NAMALWA (cell line): ENCODE results near the gene CHMP4A.

ENCODE experiments used
- DNase-seq: peaks from one replicate; pipeline ENCODE4 v3.0.0-alpha.2; 2015; ENCODE audit warnings: low spot score

The CHMP4A gene, protein sequence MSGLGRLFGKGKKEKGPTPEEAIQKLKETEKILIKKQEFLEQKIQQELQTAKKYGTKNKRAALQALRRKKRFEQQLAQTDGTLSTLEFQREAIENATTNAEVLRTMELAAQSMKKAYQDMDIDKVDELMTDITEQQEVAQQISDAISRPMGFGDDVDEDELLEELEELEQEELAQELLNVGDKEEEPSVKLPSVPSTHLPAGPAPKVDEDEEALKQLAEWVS

DNA sequence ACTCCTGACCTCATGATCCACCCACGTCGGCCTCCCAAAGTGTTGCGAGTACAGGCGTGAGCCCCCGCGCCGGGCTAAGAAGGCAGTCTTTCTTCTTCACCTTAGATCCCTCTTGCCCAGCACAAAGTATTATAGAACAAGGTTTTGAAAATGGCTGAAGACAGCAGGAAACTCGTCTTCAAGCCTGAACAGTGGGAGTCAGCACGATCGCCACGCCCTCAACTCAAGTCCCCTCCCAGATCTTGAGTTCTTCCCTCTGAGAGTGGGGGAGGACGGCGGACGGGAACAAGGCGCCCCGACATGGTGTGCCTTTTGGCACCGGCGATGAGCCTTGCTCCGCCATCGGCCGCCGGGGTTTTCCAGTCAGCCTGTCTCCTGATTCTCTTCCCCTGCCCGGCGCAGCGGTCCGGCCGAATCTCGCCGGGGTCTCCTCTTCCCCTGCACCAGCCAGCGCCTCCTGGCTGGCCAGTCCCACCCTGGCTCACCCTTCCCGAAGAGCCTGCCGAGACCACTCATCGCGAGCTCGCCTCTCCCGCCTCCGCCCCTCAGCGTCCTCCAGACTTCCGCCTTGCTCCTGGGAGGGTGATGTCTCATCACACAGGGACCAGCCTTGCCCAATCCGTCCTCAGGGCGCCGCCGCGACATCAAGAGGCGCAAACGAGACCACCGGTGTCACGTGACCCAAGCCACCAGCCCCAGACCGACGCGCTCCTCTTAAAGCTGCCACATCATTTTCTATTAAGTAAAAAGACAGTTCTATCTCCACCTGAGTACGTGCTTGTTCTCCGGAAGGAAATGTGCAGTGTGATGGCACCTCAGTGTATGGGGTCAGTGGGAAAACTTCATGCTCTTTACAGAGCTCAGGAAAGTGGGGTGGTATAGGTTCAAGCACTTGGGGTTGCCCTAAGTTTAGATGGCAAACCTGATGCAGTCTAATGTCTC, at the start of gene CHMP4A:
TSS of gene CHMP4A (minus strand) at position 565 of the 942 bp plus-strand sequence. CDS start at position 516, 49 bp downstream.
- DNase-seq, result peak; percentile 99

DNA sequence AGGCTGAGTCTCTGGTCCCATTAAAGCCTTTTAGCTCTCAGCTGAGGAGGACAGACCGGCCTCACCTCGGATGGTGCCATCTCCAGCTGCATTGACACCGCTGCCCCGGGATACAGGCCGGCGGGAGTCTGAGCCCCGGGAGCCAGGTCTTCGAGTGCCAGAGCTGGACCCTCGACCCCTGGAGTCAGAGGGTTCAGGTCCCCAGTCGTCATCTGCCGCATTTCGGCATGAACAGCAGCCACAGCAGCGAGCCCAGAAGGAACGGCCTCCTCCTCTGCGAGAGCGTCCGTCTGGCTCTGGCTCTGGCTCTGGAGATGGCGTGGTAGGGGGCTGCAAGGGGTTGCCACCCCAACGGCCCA, 48.7 kb upstream of the CHMP4A start:
- DNase-seq, result no peak

DNA sequence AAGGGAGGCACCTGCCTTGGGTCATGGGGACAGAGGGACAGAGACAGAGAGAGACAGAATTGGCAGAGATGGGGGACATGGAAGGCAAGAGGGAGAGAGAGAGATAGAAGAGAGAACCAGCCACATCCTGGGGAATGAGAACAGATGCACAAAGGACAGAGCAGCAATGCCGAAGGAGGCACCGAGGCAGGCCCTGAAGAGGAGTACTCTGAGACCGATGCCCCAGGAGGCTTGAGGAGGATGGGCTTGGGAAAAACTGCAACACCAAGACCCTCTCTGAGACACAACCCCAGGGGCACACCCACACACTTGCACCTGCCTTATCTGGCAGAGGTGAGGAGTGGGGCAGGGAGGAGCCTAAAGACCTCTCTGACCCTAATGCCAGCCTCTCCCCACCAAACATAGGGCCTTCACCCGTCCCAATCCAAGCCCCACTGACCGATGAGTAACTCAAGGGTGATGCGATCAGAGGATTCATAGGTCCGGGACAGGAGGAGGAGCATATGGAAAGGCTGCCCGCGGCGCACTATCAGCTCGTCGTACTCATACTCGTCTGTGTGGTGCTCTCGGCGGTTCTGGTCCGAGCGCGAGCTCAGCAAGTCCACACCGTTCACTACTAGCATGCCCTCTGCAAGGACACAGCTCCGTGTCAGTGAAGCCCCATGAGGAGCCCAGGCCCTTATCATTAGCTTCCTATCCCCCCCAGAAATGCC, 48.1 kb upstream of the CHMP4A start:
- DNase-seq, result no peak

DNA sequence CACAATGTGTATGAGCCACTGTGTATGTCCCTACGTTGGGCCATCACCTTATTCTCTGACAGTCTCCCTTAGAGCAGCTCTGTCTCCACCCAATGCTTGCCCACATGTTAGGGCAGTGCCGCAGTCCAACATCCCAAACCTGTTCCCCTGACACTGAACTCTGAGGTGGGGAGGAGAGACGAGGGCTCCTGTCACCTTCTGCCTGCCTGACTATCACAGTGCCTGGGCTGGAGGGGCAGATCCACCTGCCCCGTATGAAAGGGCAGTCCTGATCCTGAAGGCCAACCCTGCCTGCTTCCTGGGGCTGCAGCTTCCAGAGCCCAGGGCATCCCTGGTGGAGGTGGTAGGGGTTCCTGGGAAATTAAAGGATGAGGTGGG, 47.5 kb upstream of the CHMP4A start:
- DNase-seq, result no peak

DNA sequence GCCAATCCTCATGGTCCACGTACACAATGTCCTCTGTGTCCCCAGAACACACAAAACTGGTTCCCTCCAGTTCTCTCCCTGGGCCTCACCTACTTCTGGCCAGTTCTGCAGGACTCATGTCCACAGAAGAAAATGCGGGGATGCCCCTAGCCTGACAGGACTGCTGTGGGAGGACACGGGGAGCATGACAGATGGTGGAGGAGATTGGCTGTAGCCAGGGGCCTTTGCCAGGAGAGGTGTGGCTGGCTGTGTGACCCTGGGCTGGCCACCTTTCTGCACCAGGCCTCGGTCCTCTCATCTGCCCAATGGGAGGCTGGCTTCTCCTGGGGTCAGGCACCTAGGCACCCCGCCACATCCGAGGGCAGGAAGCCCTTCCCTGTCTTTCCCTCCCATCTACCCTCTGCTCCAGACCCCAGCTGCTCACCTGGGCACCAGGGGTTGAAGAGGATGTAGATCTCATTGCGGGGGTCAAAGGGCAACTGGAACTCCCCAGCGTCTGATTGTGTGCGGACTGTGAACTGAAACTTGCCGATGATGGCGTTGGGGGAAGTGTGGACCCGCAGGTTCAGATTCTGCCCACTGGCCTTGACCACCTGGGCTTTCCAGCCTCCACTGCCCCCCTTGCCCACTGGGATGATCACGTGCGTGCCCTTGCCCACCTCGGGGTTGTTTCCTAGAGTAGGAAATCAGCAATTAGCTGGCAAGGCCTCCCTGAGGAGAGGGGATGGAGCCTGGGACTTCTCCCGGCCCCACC, 46.9 kb upstream of the CHMP4A start:
- no peak for DNase-seq

DNA sequence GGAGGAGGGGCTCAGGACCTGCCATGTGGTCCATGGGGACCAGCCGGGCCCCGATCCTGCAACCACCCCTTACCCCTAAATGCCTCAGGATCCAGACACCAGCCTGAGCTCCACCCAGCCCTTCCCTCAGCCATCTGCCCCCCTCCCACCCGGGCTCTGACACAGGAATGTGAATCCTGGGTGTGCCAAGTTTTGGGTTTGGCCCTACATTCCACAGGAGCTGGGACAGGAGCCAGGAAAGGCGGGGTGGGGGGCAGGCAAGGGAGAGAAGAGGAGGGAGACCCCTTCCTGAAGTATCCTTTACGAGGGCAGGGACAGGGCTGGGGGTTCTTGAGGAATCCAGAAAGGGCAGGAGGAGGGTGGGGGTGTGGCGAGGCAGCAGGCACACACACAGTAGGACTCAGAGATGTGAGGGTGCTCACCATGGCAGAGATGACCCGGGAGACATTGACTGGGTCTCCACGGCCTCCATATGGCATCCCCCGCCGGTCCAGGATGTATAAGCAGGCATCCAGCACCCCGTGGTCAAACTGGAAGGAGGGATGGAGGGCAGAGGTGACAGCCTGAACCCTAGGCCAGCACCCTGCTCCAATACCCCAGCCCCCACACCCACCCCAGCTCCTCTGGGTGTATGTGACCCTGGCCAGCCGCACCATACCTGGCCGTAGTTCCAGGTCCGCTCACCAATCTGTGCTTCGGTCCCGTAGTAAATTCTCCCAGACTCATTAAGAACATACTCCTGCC, 46.2 kb upstream of the CHMP4A start:
- DNase-seq, result no peak

DNA sequence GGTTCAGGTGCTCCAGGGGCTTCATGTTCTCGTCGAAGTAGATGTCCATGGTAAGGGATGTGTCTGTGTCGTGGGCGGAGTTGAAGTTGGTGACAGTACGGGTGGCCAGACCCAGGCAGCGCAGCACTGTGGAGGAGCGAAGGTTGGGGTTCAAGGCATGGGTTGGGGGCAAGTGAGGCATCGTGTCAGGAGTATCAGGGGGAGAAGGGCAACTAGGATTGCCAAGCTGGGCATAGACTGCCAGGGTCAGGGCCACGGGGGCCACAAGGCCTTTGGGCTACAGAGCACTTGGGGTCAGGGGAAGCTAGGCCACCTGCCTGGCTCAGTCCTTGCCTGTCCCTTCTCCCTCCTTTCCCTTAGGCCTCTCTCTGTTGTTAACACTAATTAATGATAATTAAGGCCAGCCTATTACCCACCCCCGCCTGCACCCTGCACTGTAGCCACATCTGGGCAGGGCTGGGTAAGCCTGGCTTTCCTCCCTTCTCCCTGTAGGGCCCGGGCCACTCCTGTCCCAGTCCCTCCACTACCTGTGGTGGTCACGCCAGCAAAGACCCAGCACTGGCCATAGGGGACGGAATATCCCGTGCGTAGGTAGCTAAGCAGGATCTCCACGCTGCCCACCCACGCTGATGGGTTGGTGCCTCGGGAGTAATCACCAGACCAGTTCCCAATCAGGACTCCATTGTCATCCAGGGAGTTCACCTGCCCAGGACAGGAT, 45.4 kb upstream of the CHMP4A start:
- no peak for DNase-seq

DNA sequence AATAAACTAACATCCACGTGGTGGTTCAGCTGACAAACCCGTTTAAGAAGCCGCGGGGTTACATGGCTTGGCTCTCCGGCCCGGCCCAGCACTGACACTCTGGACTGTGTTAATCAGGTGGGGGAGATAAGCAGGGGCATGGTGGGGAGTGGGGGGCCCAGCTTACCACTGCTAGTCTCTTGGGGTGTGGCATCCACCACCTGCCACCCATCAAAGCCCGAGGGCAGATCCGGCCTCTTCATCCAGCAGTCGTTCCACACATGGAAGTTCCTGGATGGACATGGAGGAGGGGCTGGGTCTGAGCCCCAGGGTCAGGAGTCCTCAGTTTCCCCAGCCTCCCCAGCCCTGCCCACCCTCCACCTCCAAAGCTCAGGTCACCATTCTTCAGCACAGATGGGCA, 44.8 kb upstream of the CHMP4A start:
- DNase-seq, result no peak

DNA sequence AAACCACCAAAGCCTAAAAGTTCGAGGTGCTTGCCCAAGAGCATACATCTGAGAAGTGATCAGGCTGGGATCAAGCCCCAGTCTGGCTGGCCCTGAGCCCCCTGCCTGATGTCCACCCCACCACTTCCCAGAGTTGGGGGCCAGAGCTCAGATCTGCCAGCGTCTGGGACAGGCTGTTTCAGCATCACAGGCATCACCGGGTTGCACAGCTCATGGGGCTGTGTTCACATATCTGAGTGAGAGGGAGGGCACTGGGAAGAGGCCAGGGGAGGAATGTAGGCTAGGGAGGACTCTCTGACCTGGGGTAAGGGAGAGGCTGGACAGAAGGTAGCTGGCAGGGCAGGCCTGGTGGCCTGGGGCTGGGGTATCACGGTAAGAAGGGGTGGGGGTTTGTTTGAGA, 43.7 kb upstream of the CHMP4A start:
- no peak for DNase-seq

DNA sequence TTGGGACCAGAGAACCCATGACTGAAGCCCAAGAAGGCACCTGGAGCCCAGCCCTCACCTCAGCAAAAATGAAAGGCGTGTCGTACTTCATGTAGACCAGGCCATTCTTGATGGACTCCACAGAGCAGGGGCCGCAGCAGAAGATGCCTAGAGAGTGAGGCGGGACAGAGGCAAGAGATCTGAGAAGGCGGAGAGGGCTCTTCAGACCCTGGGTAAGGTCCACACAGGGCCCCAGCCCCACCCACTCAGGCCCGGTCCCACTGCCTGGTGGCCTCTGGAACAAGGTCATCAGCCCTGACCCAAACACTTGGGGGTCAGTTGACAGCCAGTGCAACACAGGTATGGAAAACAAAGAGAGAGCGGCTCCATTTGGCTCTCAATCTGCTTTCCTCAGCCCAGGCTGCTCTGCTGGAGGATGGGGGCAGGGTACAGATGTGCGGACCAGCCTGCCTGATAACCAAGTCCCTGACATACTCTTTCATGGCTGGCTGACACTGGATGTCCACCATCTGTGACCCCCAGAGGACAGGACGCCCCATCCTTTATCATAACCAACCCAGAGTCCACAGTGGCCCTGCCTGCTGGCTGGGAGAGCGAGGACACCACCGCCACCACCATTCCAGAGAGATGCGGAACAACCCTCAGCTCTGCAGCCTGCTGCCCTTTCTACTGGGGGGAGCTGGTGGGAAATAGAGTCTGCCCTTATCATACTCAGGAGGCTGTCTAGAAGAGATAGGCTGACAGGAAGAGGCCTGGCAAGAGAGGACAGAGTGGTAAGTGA, 42.8 kb upstream of the CHMP4A start:
- no peak for DNase-seq

DNA sequence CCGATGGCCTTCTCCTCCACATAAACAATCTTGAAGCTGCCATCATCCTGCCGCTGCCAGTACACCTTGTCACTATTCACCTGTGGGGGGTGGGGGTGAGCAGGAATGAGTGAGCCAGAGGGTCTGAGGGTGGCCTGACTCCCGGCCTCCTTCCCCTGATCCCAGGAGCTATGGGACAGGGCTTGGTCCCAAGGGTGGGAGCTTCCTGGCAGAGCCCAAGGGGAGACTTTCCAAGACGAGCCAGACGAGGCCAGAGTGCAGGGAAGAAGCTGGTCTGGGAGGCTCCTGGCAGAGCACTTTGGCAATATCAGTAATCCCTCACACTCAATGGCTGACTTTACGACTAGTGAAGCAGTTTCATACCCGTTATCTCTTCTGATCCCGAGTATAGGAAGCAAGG, 42.1 kb upstream of the CHMP4A start:
- DNase-seq, result no peak

DNA sequence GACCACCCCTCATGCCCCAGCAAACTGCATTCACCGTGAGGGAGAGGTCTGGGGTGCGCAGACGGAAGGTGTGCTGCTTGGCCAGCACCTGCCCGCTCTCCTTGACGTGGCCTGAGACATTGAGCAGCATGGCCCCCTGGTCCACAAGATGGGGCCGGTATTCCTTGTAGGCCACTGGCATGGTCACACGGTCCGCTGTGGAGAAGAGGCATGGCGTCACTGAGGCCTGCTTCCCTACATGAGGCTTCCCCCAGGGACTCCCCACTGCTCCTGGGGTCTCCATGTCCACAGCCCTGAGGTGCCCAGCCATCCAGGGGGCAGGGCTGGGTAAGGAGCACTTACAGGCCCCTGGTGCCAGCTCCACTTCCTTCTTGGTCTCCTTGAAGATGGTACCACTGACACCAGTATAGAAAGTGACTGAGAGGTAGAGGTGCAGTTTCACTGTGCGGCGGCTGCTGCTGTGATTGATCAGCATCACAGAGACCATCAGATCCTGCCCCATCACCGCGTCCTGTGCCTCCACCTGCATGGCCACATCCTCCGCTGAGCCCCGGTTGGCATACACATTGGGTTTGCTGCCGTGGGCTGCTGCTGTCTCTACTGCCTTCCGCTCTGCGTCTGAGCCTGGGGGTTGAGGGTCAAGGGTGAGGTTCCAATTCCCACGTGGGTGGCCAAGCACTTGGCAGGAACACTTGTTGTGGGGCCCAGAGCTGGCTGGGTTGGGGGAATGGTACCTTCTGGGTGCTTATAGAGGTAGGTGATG, 41.5 kb upstream of the CHMP4A start:
- no peak for DNase-seq

DNA sequence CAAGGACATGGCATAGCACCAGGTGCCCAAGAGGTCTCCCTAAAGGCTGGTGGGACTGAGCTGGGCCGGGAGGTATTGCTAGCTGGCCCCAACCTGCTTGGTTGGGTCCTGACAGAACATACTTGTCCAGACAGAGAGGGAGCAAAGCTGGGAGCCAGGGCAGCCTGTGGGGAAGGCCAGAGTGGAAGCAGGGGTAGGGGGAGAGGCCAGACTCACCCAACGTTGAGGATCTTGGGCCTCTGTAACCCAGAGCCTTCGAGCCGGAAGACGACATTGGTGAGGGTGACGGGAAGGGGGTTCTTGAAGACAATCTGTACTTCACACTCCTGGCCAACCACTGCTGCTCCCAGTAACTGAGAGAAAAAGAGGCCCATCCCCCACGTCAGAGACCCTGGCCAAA, 40.6 kb upstream of the CHMP4A start:
- no peak for DNase-seq

DNA sequence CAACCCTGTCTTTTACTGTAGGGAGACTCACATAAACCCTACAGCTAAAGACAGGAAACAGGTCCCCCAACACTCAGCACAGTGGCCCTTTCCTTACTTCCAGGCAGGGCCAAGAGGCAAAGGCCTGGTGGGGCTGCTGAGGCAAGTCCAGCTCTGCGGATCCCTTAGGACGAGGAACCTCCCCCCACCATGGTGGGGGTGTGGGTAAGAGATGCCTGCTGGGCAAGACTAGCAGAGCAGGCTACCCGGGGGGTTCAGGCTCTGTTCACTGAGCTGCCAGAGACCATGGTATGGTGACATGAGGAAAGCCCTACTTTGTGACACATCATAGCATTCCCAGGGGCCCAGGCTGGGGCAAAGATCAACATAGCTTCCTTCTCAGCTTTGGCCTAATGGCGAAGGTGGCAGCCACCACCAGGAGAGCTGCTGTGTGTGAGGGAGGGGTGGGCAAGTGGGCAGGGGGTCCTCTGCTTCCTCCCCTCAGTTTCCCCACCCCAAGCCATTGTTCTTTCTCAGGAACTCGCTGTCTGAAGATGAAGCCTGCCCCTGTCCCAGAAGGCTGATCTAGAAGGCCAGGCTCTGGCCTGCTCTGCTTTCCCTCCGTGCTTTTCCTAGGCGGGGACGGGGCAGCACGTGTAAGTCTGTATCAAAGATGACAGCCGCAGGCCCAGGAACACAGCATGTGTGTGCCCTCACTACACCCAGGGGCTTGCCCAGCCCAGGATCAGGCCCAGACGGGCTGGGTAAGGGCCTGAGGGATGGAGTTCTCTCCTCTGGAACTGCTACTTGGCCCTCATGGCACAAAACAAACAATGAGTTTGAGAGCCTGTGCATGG, 39.2 kb upstream of the CHMP4A start:
- DNase-seq, result no peak

DNA sequence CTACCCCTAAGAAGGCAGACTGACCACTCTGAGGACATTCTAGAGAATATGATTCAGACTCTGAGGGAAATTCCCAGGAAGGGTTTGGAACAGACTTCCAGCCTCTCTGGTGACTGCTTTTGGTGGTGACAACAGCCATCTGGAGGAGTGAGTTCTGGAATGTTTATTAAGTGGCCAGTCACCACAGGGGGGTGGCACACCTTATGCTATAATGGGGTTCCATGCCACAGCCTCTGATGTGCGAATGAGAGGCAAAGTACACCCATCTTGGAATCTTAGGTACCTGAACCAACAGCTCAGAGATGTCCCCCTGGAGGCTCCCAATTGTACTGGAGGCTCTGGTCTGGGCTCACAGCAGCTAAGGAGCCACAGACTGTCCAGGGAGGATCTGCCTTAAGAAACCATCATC, 38.6 kb upstream of the CHMP4A start:
- DNase-seq, result no peak

DNA sequence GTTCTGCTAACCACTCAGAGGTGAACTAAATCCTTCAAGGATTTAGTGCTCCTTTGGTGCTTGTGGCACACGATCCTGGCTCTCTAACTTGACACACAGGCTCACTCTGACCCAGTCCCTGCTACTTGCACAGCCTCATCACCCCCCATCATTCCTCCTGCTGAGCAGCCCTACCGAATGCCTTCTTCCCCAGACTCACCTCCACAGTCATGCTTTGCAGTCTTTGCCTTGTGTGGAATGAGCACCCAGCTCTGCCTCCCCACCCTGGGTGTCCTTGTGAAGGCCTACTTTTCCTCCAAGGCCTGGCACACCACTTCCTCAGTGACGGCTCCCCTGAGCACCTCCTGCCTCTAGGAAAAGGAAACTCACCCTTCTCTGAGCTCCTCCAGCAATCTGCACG, 37.1 kb upstream of the CHMP4A start:
- no peak for DNase-seq

DNA sequence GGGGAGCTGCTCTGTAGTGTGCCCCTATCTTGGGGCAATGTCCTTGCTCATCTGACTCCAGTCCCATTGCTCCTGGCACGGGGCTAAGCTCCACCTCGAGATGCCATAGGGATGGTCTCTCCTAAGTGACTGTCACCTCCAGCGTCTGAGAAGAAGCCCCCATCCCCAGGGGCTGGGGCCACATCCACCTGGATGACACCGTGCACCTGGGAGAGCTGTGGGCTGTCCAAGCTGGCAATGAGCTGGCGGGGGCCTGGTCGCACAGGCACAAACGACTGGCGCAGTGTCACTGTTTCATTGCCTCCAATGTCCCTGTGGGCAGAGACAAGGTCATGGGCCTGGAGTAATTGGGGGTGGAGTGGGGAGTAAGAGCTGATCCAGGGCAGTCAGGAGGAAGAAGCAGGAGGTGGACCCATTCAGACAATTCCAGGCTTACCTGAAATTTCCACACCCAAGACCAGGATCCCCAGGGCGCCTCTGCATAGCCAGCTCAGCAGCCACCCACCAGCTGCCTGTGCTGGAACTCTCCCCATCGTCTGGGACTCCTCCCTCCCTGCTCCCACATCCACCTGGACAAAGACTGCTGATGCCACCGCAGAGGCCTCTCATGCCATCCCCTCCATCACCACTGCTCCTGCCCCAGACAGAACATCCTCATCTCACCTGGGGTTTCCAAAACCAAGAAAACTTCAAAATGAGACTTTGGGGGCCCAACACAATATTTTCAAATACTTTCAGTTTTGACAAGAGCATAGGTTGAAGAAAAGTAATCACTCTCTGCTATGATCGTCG, 36.1 kb upstream of the CHMP4A start:
- DNase-seq, result no peak

DNA sequence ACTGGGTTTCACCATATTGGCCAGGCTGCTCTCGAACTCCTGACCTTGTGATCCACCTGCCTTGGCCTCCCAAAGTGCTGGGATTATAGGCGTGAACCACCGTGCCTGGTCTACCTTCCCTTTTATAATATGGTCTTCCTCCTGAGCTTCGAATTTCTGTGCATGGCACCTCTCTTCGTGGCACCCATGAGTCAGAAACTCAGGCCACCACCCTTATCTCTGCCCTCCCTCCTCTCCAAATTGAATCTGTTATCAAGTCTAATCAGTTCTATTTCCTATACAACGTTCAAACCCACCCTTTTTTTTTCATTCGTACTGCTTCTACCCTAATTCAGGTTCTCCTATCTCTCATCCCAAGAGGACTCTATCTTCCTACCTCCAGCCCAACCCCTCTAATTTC, 34.1 kb upstream of the CHMP4A start:
- no peak for DNase-seq
